Osteocyte (in vitro differentiated cells): Measurements from ENCODE around the gene SYTL1. TPM values are rescaled to one million over a fixed set of nuclear protein-coding genes. Genes with fewer than 3 reads are reported as not detected.
A peak's percentile ranks its signal among the peaks of the same experiment; 100 is the strongest.

ENCODE experiments used
- DNase-seq: peaks from one replicate; pipeline ENCODE4 v3.0.0; 2021; ENCODE audit warnings: mixed read lengths; ENCODE audit not compliant: unreplicated experiment; ENCODE audit errors: extremely low spot score
- H3K27ac Mint-ChIP-seq: one replicate; pipeline ENCODE4 v1.8.0; 2021; ENCODE audit warnings: mild to moderate bottlenecking, mixed read lengths; ENCODE audit not compliant: unreplicated experiment
- H3K27me3 Mint-ChIP-seq: one replicate; pipeline ENCODE4 v1.8.0; 2021; ENCODE audit warnings: mixed read lengths; ENCODE audit not compliant: unreplicated experiment
- H3K36me3 Mint-ChIP-seq: one replicate; pipeline ENCODE4 v1.8.0; 2021; ENCODE audit warnings: mixed read lengths; ENCODE audit not compliant: unreplicated experiment
- H3K4me1 Mint-ChIP-seq: one replicate; pipeline ENCODE4 v1.8.0; 2021; ENCODE audit warnings: mixed read lengths; ENCODE audit not compliant: unreplicated experiment
- H3K4me3 Mint-ChIP-seq: one replicate; pipeline ENCODE4 v1.8.0; 2021; ENCODE audit warnings: mild to moderate bottlenecking, moderate library complexity, mixed read lengths; ENCODE audit not compliant: unreplicated experiment
- H3K9me3 Mint-ChIP-seq: one replicate; pipeline ENCODE4 v1.8.0; 2021; ENCODE audit warnings: mixed read lengths; ENCODE audit not compliant: unreplicated experiment
- total RNA-seq: library from RNA; stranded (reverse); gene quantifications from 2 replicates; pipeline ENCODE4 v1.2.1, GENCODE V29; 2021
- TF ChIP-seq, protein P1 (sequence below): fragments of 200-600 bp; sonication (generic); IDR thresholded peaks from 2 replicates; pipeline ENCODE4 v1.5.0; 2021; ENCODE audit warnings: antibody characterized with exemption, mild to moderate bottlenecking, moderate library complexity

Gene SYTL1
- total RNA-seq, 1 donor from 2014 or later = 0.46 TPM

DNA sequence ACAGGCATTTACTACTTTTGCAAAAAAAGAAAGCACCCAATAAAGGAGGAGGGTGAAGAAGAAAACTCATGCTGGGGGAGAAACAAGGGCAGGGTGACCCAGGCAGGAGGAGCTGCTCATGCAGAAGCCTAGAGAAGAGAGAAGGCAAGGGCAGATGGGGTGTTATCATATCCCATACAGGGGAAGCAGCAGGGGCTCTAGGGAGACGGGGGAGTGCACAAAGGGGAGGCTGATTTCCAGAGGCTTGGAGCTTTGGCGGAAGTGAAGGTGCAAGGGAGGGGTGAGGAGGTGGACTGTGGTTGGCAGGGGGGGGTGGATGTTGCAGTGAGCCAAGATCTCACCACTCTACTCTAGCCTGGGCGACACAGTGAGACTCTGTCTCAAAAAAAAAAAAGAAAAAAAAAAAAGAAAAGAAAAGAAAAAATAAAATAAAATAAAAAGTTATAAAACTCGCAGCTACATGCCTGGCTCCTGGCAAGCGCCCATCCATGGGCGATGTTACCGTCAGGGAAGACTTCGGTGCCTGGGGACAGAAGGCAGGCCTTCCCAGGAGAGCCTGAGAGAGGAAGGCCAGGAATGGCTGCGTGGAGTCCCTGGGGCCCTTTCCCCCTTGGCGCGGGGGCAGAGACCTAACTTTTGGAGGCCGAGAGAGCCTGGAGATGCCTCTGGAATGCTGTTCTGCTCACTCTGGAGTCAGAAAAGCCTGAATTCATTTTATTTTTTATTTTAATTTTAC, 36.1 kb downstream of the SYTL1 start:
- H3K36me3 Mint-ChIP-seq = no peaks in the 10 kb centered on the region
- peaks cover 20% of the 10 kb centered on the region for H3K4me1 Mint-ChIP-seq
- H3K4me3 Mint-ChIP-seq = no peak overlapping the region
- no peaks in the 10 kb centered on the region for H3K9me3 Mint-ChIP-seq
- DNase-seq = no peak
- TF ChIP-seq, protein P1, sequence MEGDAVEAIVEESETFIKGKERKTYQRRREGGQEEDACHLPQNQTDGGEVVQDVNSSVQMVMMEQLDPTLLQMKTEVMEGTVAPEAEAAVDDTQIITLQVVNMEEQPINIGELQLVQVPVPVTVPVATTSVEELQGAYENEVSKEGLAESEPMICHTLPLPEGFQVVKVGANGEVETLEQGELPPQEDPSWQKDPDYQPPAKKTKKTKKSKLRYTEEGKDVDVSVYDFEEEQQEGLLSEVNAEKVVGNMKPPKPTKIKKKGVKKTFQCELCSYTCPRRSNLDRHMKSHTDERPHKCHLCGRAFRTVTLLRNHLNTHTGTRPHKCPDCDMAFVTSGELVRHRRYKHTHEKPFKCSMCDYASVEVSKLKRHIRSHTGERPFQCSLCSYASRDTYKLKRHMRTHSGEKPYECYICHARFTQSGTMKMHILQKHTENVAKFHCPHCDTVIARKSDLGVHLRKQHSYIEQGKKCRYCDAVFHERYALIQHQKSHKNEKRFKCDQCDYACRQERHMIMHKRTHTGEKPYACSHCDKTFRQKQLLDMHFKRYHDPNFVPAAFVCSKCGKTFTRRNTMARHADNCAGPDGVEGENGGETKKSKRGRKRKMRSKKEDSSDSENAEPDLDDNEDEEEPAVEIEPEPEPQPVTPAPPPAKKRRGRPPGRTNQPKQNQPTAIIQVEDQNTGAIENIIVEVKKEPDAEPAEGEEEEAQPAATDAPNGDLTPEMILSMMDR = no peak
- H3K27me3 Mint-ChIP-seq = no peaks in the 10 kb centered on the region
- no peak overlapping the region for H3K27ac Mint-ChIP-seq

DNA sequence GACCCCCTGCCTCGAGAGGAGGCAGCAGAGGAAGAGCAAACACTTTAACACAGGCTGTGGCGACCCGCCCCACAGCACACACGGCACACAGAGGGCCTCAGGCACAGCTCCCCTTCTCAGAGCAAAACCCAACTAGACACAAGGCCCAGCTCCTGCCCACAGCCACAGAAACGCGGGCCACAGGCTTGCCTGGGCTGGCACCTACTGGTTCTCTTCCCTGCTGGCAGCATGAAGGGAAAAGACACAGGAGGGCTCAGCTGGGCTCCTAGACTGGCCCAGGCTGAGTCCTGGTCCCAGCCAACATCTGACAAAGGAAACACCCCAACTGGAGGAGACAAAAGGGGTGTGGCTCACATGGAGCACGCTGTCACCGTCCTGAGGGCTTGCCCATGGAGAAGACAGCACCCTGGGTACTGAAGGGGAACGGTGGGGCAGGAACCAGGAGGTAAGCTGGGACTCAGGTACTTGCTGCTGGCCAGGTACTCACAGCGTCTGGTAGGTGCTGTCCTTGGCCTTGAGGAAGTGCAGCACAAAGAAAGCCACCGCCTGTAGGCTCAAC, 37.8 kb downstream of the SYTL1 start:
- TF ChIP-seq, protein P1 = no peak
- H3K36me3 Mint-ChIP-seq = no peaks in the 10 kb centered on the region
- peak overlapping the region; percentile 10 for H3K27ac Mint-ChIP-seq
- no peak overlapping the region for H3K4me3 Mint-ChIP-seq
- no peaks in the 10 kb centered on the region for H3K27me3 Mint-ChIP-seq
- no peak for DNase-seq
- peaks cover 22% of the 10 kb centered on the region for H3K4me1 Mint-ChIP-seq
- no peaks in the 10 kb centered on the region for H3K9me3 Mint-ChIP-seq

DNA sequence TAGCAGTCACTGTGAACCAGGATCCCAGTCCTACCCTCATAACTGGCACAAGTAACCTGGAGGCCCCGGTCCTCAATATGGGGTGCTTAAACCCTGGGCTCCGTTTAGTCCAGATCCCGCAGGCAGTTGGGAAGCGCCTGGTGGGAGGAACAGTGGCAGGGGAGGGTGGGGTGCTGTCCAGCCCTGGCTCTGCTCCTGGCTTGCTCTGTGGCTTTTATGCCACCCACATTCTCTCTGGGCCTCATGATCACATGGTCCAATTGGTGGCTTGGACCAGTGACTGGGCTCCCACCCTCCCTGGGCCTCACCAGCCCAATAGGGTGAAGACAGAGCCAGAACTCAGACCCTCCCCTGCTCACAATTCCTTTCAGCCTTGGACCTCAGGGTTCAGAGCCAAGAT, 38.4 kb downstream of the SYTL1 start:
- DNase-seq = no peak
- no peaks in the 10 kb centered on the region for H3K36me3 Mint-ChIP-seq
- no peaks in the 10 kb centered on the region for H3K27me3 Mint-ChIP-seq
- peaks cover 22% of the 10 kb centered on the region for H3K4me1 Mint-ChIP-seq
- no peaks in the 10 kb centered on the region for H3K9me3 Mint-ChIP-seq
- TF ChIP-seq, protein P1 = no peak
- no peak overlapping the region for H3K4me3 Mint-ChIP-seq
- no peak overlapping the region for H3K27ac Mint-ChIP-seq

DNA sequence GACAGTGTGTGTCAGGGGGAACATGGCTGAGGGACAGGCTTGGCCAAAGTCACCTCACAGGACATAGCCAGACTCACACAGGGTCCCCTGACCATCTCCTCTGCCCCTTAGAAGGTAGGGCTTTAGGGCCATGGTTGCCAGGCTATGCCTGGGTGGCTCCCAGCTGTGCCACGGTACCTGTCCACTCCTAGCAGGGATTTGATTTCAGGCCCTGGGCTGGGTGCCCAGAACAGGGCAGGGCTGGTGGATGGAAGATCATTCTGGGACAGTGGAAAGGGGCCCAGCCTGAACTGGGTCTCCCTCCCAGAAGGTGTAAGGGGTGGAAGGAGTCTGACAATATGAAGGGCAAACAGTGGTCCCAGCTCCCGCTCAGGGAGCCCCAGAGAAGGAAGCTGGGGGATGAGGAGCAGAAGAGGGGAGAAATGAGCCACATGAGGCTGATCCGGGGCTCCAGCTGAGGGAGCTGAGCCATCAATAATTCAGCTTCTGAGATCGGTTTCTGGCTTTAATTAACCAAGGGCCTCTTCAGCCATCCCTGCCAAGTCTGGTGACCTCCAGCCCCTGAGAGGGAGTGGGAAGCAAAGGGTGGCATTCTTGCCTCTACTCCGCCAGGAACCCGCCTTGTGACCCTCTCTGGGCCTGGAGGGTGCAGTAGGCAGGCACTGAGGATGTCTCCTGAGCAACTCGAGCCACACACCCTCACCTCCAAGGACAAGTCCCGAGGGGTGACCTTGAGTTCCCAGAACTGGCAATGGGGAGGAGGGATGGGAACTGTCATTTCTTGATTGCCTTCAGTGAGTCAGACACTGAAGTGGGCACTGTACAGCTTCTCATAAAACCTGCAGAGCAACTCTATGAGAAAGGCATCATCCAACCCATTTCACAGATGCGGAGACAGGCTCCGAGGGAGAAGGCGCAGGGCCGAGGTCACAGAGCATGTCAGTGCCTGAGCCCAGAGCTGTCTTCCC, 39.2 kb downstream of the SYTL1 start:
- Mint-ChIP-seq H3K4me3 (no peak overlapping the region), H3K9me3 (no peaks in the 10 kb centered on the region), H3K4me1 (peaks cover 22% of the 10 kb centered on the region), H3K36me3 (no peaks in the 10 kb centered on the region), H3K27me3 (no peaks in the 10 kb centered on the region), H3K27ac (peak overlapping the region; percentile 78)
- TF ChIP-seq, protein P1 = no peak
- no peak for DNase-seq
